Middle frontal gyrus (tissue), 1 donor: Measurements from ENCODE around the gene SERPINA12.

Source experiments
- DNase-seq: peaks from one replicate; pipeline ENCODE4 v3.0.0-alpha.2; 2015; ENCODE audit warnings: low spot score; ENCODE audit errors: extremely low spot score

SERPINA12 gene

GRCh38 chr14:94441130-94441529 is 68.1 kb downstream of the SERPINA12 start:
- DNase-seq, result no peak

GRCh38 chr14:94439453-94440057 is 69.7 kb downstream of the SERPINA12 start:
- no peak for DNase-seq
